Stimulated activated CD8-positive, alpha-beta memory T cell treated with anti-CD3 and anti-CD28 coated beads, Interleukin-7, amount 100 ng/mL, for 1 hour (primary cell): Measurements from ENCODE around the gene FXYD3.
"Not testable (repeated sequence)": the region's sequence is repeated elsewhere in the genome, so short reads cannot be mapped to it uniquely, and the experiment has no call there.

Experiments
- DNase-seq, 2 donors: peaks; one replicate each; pipeline ENCODE4 v3.0.0-alpha.2; 2020; ENCODE audit warnings: low read depth in 2 of 2

The FXYD3 gene

DNA sequence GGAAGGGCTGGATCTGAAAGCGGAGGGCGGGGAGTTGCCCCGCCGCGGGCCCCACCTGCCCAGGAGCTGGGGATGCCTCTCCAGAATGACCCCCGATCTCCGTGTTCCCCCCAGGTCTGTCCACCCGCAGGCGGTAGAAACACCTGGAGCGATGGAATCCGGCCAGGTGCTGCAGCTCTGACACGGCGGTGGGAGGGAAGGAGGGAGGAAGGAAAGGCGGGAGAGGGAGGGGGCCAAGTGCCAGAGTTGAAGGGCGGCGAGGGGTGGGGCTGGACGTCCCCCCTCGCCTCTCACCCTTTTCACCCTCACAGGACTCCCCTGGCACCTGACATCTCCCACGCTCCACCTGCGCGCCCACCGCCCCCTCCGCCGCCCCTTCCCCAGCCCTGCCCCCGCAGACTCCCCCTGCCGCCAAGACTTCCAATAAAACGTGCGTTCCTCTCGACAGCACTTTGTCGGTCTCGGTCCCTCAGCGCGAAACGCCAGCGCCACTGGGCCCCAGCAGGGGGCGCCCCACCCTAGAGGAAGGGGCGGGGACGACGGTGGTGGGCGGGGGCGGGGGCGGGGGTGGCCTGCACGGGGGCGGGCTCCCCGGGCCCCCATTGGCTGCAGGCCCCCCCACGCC is 27.1 kb downstream of the FXYD3 start:
- DNase-seq: peak; percentile 46 to 64

DNA sequence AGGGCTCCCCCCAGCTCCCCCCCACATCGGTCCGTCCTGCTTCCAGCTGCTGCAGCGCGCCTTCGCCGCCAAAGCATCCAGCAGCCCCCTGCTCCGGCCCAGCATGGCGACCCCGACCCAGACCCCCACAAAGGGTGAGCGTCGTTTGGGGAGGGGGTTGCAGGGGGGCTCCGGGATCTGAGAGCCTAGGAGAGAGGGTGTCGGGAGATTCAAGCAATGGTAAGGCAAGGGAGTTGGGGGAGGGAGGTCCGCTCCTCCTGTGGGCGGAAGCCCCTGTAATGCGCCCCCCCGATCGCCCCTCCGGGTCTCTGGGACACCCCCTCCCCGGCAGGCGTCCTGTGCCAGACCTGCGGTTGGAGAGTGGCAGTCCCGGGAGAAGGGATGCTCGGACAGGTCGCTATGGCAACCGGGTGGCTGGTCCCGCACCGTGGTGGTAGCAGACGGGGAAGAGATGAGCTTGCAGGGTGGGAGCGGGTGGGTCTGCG is 27.6 kb downstream of the FXYD3 start, which contains the start of gene FXYD7:
Gene FXYD7 (plus strand): TSS at position 25 of the 485 bp plus-strand sequence. CDS start 79 bp downstream, at position 104.
- DNase-seq: no peak

DNA sequence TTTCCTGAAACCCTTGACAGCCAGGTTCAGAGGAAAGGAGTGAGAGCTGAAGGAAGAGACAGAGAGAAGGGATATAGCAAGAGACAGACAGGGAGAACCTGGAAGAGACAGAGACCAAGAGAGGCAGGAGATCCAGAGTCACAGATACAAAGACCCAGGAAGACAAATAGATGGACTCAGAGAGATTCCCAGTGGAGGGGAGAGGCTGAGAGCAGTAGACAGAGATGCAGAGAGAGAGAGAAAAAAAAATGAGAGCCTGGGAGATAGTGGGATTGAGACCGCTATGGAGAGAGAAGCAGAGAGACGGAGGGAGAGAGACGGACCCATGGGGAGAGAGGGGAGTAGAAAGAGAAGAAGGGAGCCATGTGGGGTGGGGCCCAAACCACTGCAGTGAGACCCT is 28.2 kb downstream of the FXYD3 start:
- DNase-seq: no peak

DNA sequence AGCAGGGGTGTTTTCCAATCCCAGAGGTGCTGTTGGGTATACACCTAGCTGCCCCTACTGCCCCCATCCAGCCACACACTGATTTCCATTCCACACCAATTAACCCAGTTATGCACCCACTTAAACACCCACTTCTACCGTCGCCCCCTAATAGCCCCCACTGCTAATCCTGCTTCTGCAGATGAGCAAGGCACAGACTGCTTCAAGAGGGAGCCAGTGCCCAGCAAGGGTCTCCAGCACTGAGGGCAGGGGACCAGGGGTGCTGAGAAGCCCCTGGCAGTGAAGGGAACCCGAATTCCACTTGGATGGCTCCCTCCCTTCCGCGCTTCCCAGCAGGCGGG is 28.6 kb downstream of the FXYD3 start:
- DNase-seq: no peak

DNA sequence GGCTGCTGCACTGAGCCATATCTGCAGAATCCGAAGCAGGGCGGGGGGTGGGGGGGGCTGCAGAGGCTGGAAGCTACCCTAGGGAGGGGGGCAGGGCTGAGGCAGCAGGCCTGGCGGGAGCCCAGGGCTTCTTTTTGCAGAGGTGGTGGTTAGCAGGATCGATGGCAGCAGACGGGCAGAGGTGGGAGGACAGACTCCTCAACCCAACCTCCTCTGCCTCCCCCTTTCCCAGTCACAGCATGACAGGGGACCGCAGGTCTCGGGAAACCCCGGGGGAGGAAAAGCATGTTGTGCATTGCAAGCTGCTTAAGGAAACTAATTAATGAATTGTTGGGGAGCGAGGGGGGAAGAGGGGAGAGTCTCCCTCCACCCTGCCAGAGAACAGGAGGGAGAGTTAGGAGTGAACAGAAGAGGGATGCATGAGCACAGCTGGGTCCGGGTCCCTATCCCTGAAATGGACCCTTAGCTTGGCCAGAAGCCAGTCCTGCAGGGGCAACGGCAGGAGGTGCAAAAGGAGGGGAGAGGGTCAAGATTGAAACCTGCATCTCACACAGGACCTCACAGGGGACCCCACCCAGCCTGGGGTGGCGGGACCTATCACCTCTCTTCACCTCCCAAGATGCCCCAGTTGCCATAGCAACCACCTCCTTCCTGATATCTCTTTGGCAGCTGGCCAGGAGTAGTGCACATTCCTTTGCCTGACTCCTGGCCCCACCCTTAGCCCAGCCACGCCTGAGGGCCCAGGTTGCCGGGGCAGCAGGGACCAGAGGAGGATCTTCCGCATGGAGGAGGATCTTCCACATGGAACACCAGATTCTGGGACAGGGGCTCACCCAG is 29.2 kb downstream of the FXYD3 start:
- no peak for DNase-seq

DNA sequence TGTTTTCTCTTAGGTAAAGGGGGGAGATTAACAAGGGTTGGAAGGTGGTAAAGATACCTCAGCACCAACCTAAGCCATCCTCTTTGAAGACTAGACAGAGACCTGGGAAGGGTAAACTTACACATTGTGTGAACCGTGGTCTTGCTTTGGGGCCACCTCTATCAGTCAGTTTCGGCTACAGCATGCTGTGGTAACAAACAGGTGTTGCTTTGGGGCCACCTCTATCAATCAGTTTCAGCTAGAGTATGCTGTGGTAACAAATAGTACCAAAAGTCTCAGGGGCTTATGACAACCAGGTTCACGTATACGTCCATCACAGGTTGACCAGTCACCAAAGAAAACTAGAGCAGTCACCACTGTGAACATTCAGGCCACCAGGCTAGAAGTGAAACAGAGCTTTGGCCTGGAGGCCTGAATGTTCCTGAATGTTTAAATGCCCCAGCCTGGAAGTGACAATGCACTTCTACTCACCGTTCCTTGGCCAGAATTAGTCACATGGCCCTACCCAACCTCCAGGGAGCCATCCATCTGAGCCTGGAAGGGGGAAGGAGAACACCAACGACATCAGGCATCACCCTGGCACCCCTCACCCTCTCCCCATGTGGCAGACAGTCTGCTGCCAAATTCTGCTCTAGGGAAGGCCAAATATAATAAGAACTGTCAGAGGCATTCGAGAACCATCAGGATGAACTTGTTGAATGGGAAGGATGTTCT is 31.3 kb downstream of the FXYD3 start:
- DNase-seq: no peak

DNA sequence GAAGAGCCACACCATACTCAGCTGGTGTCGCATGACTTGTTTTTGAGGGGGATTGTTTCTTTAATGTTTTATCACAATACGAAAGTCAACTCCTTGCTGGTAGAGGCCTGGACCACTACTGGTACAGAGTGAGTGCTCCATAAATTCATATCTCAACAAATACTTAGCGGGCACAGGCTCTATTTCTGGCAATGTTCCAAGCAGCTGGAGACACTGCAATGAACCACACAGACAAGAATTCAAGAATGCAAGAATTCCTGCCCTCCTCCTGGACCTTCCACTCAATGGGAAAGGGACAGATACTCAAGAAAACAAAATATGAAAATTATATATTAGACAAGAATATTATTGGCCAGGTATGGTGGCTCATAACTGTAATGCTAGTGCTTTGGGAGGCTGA is 33.8 kb downstream of the FXYD3 start:
- DNase-seq: no peak

DNA sequence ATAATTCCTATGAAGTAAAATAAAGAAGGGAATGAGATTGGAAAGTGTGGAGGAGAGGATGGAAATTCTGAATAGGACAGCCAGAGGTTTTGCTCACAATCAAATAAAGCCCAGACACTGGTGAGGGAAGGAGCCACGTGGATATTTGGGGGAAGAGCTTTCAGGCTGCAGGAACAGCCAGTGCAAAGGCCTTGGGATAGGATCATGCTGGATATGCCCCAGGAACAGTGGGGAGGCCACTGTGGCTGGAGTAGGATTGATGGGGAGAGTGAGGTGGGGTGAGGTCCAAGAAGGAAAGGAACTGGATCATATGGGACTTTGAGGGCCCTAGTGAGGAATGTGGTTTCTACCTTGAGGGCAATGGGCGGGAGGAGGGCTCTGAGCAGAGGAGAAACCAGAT is 34.8 kb downstream of the FXYD3 start:
- no peak for DNase-seq

DNA sequence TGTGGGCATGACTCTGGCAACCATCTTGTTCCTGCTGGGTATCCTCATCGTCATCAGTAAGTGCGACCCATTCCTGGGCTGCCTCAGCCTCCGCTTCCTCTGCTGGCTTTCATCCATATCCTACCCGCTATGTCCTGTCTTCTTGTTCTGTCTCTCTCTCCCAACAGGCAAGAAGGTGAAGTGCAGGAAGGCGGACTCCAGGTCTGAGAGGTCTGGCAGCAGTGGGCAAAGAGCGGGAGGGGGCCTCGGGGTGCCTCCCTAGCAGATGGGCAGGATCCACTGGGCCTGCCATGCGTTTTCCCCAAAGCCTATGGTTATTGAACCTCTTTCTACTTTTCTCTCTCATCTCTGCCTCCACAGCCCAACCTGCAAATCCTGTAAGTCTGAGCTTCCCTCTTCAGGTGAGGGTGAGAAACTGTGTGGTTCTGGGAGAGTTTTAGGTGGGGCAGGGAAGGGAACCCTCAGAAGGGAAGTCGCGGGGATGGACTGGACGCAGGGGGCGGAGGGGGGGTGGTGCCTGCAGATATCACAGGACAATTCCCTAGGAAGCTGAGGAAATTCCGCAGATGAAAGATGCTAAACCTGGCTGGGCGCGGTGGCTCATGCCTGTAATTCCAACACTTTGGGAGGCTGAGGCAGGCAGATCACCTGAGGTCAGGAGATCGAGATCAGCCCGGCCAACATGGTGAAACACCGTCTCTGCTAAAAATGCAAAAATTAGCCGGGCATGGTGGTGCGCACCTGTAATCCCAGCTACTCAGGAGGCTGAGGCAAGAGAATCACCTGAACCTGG is 35.8 kb downstream of the FXYD3 start:
- no peak for DNase-seq

DNA sequence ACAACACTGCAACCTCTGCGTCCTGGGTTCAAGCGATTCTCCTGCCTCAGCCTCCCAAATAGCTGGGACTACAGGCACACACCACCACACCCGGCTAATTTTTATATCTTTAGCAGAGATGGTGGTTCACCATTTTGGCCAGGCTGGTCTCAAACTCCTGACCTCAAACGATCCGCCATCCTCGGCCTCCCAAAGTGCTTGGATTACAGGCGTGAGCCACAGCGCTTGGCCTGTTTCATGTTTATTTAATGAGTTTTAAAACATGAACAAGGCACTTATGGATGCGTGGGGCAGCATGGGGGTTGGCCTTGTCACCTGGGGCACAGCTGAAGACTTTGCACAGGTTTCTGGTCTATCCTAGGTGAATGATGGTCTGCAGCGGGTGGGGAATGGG is 37.5 kb downstream of the FXYD3 start:
- not testable (repeated sequence) for DNase-seq

DNA sequence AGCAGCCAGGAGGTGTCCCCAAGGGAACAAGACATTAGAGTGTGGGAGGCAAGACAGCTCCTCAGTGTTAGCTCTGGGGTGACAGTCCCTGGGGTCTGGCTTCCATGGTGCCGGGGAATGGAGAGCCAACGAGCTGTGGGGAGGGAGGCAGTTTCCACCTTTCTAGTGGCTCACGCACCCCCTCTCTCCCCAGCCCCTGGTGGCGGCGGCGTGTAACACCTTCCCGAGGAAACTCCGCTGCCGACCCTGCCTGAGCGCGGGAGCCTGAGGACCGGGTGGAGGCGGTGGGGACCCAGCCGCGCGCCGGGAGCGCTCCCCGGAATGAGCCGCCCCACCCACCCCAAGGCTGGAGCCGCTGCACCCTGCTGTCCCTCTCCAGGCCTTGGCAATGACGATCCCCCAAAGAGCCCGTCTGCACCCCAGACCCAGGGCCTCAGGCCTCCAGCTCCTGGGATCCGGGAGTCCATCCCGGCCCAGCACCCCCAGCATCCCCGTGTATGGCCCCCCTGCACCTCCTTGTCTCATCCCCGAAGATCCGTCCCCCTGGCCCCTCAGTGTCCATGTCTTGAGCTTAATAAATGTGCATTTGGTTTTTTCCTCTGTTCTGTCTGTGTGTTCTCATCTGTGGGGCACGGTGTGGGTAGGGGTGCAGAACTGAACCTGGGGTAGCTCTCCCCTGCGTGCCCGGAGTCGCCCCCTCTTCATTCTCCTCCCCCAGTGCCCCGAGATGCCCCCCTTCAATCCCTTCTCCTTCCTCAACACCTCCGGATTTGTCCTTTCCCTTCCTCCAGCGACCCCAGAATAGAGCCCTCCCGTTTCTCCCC is 38.3 kb downstream of the FXYD3 start:
- peak; percentile 40 to 57 for DNase-seq

DNA sequence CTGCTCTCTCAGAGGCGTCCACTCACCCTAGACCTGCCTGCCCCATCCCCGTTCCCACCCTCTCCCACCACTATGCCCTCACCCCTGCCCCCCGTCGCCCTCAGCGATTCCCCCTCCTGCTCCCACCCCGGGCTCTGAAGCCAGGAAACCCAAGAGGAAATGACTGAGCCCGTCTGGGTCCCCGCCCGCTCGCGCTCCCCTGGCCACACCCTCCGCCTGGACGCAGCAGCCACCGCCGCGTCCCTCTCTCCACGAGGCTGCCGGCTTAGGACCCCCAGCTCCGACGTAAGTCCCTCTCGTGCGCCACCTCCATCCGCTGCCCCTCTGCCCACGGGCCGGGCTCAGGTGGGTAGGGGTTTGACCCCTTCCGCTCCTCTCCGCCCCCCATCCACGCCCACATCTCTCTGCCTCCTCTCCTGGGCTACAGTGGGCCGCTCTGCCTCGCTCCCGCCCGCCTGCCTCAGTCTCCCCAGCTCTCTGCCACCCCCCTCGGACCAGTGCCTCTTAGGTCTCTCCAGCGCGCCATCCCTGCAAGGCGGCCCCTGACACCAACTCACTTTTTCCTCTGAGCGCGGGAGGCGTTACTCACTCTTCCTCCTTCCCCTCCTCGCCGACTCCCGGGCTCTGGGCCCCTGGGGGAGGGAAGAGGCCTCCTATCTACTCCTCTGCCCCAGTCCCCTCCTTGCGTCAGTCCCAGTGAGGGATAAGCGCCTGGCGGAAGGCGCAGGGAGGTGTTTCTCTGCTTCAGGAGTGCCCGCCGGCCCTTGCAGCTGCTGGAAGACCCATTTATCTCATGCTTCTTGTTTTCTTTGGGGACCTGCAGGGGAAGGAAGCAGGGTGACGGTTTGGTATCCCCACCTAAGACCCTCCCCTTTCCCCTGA is 39.1 kb downstream of the FXYD3 start, which contains the start of gene FXYD5:
Gene FXYD5 (plus strand): TSS at position 211 of the 882 bp plus-strand sequence. CDS start 816 bp downstream, outside the sequence.
- DNase-seq: peak; percentile 59 to 61

DNA sequence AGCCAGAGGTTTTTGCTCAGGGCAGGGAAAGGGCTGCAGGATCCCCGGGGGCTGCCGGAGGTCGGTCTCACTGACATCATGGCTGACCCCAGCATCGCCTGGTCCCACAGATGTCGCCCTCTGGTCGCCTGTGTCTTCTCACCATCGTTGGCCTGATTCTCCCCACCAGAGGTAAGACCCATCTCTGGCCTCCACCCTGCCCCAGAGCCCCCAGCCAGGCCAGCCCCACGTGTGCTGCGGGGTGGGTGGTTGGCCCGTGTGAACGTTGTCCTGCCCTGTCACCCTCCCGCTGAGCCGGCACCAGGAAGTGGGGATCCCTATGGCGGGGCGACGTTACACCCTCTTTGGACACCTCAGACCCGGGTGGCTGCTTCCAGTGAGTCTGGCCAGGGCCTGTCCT is 39.8 kb downstream of the FXYD3 start:
- DNase-seq: no peak

DNA sequence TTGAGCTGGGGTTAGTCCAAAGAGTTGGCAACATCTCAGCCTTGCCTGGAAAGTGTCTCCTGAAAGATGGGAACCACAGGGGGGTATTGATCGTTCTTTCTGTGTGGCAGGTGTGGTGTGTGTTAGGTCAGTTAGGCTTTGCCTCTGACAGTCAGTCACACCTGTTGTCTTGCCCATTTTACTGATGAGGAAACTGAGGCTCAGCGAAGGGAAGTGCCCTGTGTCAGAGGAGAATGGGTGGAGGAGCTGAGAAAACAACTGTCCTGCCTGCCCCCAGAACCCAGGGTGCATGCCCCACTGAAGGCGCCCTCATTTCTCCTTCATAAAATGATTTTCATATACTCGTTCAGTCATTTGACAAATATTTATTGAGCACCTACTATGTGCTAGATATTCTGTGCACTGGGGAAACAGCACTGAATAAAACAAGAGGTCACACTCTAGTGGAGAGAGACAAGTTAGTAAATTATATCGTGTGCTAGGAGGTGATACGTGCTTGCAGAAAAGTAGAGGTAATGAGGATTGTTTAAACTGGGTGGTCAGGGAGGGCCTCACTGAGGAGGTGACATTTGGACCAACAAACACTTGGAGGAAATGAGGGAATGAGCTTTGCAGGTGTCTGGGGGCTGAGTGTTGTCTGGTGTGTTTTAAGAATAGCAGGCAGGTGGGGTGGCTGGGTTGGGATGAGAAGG is 40.5 kb downstream of the FXYD3 start:
- DNase-seq: no peak

DNA sequence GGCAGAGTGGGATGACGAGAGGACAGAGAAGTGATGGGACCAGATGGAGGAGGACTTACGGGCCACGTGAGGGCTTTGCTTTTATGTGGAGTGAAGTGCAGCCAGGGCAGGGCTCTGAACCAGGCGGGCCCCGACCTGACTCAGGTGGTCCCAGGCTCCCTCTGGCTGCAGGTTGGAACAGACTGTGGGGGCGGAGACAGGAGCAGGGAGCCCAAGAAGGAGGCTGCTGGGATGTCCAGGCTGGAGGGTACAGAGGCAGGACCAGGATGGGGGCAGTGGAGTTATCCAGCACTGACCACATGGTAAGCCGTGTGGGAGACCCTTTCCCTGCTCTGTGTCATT is 41.0 kb downstream of the FXYD3 start:
- DNase-seq: no peak

DNA sequence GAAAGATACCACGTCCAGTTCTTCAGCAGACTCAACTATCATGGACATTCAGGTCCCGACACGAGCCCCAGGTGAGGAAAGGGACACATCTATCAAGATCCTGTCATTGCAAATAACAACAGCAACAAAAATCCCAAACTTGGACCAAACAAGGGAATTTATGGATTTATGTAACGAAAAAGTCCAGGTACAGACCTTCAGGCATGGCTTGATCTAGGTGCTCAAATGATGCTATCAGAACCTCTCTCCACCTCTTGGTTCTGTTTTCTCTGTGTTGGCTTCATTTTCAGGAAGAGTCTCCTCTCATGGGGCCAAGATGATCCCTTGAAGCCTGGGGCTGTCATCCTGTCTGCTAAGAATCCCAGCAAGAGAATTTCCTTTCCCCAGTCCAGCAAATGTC is 41.8 kb downstream of the FXYD3 start:
- no peak for DNase-seq

DNA sequence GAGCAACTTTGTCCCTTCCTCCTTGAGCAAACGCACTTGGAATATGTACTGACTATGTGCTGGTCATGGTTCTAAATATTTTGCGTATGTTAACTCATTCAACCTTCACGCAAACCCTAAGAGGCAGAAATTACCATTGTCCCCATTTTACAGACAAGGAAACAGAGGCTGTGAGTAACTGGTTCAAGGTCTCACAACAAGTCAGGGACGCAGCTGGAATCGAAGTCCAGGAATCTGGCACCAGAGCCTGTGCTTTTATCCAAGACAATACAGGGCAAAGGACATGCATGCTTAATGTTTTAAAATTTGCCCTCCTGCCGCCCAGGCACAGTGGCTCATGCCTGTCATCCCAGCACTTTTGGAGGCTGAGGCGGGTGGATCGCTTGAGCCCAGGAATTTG is 44.0 kb downstream of the FXYD3 start:
- no peak for DNase-seq

DNA sequence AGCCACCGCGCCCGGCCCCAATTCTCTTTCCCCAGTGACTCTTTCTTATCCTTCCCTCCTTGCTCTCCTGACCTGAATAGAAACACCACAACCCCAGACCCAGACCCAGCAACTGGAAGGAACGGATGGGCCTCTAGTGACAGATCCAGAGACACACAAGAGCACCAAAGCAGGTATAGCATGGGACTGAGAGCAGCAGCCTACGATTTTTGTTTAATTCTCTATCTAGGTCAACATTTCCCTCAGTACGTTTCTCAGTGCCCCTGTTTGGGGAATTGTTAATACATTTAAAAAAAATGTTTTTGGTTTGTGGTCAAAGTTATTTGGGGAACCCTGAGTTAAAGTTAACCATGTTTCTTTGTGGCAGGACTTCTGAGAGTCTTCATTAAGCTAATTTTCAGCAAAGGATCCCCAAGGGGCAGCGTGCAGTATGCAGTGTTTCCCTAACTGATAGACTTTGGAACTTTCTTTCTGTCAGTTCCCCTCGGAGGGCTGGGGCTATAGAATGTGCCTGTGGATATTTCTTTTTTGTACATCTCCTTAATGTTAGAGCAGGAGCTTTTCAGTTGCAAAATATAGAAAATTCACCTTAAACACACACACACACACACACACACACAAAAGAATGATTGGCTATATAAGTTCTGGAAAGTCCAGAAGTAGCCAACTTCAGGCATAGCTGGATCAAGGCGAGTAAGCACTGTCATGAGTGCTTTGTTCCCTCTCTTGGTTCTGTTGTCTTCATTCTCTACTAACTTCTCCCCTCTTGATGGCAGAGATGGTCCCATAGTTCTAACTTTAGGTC is 45.2 kb downstream of the FXYD3 start:
- no peak for DNase-seq

DNA sequence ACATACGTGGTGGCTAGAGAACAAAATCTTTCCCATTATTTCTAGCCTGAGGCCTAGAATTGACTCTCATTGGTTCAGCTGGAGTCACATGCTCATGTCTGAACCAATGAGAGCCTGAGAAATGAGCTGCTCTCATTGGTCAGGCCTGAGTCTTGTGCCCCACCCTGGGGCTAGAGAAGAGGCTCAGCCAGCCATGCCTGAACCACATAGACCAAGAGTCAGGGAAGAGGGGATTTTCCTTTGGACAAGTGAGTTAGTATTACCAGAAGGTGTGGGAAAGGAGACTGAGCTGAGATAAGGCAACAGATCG is 45.8 kb downstream of the FXYD3 start:
- DNase-seq: no peak
